LNCaP clone FGC (cell line): ENCODE results near the gene TJP1.

ENCODE experiments used
- DNase-seq: peaks from one replicate; pipeline ENCODE4 v3.0.0-alpha.2; 2011; ENCODE audit warnings: low read depth
- H3K4me3 ChIP-seq: 2 replicates; pipeline ENCODE4 v1.5.1; 2011; ENCODE audit warnings: mild to moderate bottlenecking, low read depth, low read length, control low read depth
- CTCF ChIP-seq: IDR thresholded peaks from 2 replicates; pipeline ENCODE4 v1.5.1; 2012; ENCODE audit warnings: mild to moderate bottlenecking; ENCODE audit not compliant: control insufficient read depth, insufficient read depth; ENCODE audit errors: extremely low read depth

Gene TJP1

GRCh38 chr15:29840926-29841325, 18.7 kb upstream of the TJP1 start:
- no peak overlapping the region for H3K4me3 ChIP-seq
- no peak for TF ChIP-seq CTCF
- no peak for DNase-seq

GRCh38 chr15:29840054-29840453, 17.8 kb upstream of the TJP1 start:
- DNase-seq: no peak
- TF ChIP-seq CTCF: no peak

GRCh38 chr15:29838352-29839010, 16.2 kb upstream of the TJP1 start:
- H3K4me3 ChIP-seq: no peak overlapping the region
- no peak for DNase-seq
- no peak for TF ChIP-seq CTCF

More at GRCh38 chr15:29840054-29840453, 17.8 kb upstream of the TJP1 start:
- no peak overlapping the region for H3K4me3 ChIP-seq

- no peak for TF ChIP-seq CTCF
- no peak overlapping the region for H3K4me3 ChIP-seq
- no peak for DNase-seq
Measured at GRCh38 chr15:29835301-29835700, 13.0 kb upstream of the TJP1 start.

- no peak for DNase-seq
- no peak for TF ChIP-seq CTCF
- no peak overlapping the region for H3K4me3 ChIP-seq
Measured at GRCh38 chr15:29832709-29833108, 10.4 kb upstream of the TJP1 start.

- no peak for TF ChIP-seq CTCF
- no peak overlapping the region for H3K4me3 ChIP-seq
- DNase-seq: no peak
Measured at GRCh38 chr15:29826908-29827820, 4.9 kb upstream of the TJP1 start.
